NCI-H2107 treated with DMSO at 0.1 percent for 48 hours (cell line): Measurements from ENCODE around the gene UBE2C.
"Not testable (repeated sequence)": the region's sequence is repeated elsewhere in the genome, so short reads cannot be mapped to it uniquely, and the experiment has no call there.

Experiments
- DNase-seq: peaks from one replicate; lab custom pipeline; 2025; ENCODE audit not compliant: unreplicated experiment; lab: John Stamatoyannopoulos, UW

The UBE2C gene

DNA sequence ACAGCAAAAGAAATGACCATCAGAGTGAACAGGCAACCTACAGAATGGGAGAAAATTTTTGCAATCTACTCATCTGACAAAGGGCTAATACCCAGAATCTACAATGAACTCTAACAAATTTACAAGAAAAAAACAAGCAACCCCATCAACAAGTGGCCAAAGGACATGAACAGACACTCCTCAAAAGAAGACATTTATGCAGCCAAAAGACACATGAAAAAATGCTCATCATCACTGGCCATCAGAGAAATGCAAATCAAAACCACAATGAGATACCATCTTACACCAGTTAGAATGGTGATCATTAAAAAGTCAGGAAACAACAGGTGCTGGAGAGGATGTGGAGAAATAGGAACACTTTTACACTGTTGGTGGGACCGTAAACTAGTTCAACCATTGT lies 14.9 kb upstream of the UBE2C start:
- DNase-seq, result not testable (repeated sequence)

GRCh38 chr20:45797955-45798354 lies 14.5 kb upstream of the UBE2C start:
- not testable (repeated sequence) for DNase-seq

DNA sequence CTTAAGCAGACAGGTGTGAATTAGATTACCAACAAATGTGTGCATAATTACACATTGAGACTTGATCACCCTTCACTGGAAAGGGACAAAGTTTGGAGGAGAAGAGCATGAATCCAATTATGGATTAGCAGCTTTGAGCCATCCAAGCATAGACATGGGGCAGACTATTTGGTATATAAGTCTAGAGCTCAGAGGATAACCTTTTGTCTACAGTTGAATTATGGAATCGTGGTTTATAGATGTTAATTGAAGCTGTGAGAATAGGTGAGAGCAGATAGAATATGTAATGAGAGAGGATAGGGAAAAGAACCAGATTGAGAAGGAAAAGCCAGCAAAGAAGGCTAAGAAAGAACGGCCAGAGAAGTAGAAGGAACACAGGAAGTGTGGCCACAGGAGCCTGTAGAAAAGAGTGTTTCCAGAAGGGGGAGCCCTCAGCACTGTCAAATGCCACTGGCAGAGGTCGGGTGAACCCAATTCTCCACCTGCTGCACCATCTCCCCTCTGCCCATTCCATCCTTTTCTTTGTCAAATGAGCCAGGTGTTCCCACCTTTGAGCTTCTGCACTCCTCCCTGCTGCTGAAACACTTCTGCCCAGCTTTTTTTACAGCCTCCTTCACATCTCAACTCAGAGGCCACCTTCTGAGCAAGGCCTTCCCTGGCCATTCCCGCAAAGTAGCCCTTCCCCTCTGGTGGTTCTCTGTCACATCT lies 13.4 kb upstream of the UBE2C start:
- peak; percentile 21 for DNase-seq

DNA sequence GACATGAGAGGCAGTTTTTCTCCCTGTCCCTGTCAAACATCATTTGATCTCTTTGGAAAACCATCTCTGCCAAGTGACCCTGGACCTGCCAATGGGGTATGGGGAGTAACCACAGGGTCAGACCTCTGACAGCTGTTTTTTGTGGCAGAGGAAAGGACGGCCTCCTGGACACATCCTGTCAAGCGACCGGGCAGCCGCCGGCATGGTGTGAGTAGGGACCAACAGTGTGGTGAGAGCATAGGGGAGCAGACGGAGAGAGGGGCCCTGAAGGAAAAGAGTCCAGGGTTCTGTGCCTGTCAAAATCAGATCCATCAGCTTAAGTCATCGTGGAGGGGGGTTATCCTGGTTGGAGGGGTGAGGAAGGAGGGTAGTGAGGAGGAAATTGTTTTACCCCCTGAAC lies 10.6 kb upstream of the UBE2C start:
- DNase-seq, result no peak

- no peak for DNase-seq
Observed at GRCh38 chr20:45810191-45810970, 2.1 kb upstream of the UBE2C start.

- no peak for DNase-seq
Observed at GRCh38 chr20:45813006-45813340, 529 bp downstream of the UBE2C start.

GRCh38 chr20:45813489-45813888 lies 1.0 kb downstream of the UBE2C start:
- no peak for DNase-seq

DNA sequence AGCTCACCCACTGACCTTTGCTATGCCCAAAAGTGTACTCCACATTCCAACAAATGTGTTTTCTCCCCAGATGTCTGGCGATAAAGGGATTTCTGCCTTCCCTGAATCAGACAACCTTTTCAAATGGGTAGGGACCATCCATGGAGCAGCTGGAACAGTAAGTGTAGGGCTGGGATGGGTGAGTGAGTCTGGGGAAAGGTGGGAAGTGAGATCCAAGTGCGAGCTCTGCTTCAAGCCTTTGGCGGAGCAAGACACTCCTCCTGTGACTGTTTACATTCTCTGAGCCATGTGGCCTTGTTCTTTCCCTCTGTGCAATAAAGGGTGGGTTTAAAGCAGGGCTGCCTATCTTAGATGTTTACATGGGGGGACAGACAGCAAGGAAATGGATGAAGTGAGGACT lies 1.9 kb downstream of the UBE2C start:
- DNase-seq, result no peak

GRCh38 chr20:45816951-45817350 lies 4.5 kb downstream of the UBE2C start:
- no peak for DNase-seq

GRCh38 chr20:45817376-45818194 lies 5.1 kb downstream of the UBE2C start:
- no peak for DNase-seq

DNA sequence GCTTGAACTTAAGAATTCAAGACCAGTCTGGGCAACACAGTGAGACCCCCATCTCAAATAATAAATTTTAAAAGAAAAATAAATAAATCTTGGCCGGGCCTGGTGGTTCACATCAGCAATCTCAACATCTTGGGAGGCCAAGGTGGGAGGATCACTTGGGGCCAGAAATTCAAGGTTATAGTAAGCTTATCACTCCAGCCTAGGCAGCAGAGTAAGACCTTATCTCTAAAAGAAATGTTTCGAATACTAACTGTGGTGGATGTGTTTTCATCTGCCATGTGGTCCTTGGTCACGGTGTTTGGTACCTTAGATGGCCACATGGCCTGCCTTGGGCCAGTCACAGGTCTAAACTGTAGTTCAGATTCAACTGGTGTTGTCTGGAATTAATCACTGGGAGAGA lies 5.8 kb downstream of the UBE2C start:
- no peak for DNase-seq

DNA sequence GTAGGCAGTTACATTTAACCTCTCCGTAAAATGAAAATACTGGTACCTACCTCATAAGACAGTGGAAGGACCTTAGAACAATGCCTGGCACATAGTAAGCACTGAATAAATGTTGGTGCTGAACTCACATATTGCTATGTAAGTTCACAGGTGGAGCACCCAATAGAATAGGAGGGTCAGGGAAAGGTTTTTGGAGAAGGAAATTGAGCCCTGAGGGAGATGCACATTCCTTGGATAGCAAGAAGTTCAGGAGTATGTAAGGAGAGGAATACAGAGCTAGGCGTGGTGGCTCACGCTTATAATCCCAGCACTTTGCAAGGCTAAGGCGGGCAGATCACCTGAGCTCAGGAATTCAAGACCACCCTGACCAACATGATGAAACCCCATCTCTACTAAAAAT lies 7.0 kb downstream of the UBE2C start:
- no peak for DNase-seq

- no peak for DNase-seq
Observed at GRCh38 chr20:45821947-45822346, 9.5 kb downstream of the UBE2C start.

GRCh38 chr20:45822857-45823256 lies 10.4 kb downstream of the UBE2C start:
- no peak for DNase-seq

DNA sequence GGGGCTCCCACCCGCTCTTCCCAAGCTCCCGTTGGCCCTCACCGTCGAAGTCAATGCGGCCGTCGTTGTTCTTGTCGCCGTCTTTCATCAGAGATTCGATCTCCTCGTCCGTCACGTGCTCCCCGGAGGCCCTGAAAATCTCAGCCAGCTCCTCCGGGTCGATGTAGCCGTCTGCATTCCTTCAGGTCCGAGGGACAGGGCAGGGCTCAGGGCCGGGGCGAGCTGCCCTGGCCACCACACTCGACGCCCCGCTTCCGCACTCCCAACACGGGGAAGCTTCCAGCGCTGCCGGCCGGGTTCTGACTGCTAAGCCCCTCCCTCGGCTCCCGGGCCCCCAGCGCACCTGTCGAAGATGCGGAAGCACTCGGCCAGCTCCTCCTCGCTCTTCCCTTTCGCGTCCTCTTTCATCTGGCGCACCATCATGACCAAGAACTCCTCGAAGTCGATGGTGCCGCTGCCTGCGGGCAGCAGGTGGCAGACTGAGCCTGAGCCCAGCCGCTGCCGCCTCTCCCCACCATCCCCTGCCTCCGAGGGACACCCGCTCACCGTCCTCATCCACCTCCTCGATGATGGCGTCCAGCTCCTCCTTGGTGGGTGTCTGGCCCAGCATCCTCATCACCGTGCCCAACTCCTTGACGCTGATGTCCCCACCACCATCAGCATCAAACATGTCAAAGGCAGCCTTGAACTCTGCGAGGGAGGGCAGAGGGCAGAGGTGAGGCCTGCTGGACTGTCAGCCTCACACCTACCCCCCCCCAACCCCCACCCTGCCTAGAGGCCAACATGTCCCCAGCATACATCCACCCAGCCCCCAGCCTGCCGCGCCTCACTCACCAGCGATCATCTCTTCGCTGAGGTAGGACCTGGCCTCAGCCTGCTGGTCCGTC lies 11.7 kb downstream of the UBE2C start:
- DNase-seq, result no peak

- no peak for DNase-seq
Observed at GRCh38 chr20:45826381-45827019, 14.1 kb downstream of the UBE2C start.

DNA sequence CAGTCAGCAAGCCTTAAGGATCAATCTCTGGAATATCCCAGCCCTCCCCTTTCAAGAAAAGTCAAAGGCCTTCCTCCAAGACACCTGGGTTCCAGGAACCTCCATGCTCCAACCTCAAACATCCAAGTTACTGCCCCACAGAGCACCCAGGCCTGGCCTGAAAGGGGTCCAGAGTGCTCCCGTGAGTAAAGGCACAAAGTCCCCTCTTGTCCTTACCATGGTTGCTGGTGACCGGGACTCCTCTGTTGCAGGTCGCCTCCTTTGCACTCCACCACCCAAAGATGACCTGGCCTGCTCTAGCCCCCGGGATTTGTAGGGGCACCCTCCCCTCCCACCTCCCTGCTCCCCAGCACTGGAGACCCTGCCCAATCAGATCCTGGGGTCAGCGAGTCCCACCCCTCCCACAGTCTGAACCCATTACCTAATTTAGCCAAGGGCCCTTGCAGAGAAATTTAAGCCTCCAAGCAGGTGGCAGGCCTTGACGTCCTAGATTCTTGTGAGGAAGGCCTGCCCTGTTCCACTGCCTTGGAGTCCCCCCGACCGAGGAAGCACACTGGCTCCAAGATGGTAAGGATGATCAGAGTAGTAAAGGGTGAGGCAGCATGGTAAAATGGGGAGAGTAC lies 14.7 kb downstream of the UBE2C start, which contains the start of gene TNNC2:
TNNC2 (minus strand) TSS at position 283 of the 623 bp plus-strand sequence; CDS start at position 219, 64 bp downstream.
- DNase-seq, result no peak

- DNase-seq, result no peak
Observed at GRCh38 chr20:45827712-45828111, 15.3 kb downstream of the UBE2C start.

DNA sequence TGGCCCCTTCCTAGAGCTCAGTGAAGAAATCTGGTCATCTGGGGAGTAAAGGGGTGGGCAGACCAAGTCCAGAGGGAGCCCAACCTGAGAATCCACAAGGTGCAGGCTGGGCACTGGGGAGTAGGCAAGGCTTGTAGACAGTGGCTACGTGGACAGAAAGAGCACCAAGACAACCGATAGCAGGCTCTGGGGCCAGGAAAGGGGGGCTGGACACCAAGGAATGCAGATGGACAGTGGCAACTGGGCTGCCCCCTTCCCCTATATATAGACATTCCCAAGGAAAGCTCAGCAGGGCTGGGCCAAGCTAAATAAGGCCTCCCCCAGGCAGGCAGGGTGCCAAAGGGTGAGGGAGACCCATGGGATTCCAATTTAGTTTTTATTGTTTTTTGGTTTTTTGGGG lies 16.1 kb downstream of the UBE2C start:
- no peak for DNase-seq

GRCh38 chr20:45829673-45830106 lies 17.2 kb downstream of the UBE2C start:
- DNase-seq, result not testable (repeated sequence)
